Glomerular visceral epithelial cell (primary cell): ENCODE data around the gene PBXIP1.
A peak's percentile ranks its signal among the peaks of the same experiment; 100 is the strongest.
"Not testable (repeated sequence)": the region's sequence is repeated elsewhere in the genome, so short reads cannot be mapped to it uniquely, and the experiment has no call there.

Experiments used
- DNase-seq: peaks from one replicate; pipeline ENCODE4 v3.0.0-alpha.2; 2016; ENCODE audit errors: extremely low spot score

Gene PBXIP1

DNA sequence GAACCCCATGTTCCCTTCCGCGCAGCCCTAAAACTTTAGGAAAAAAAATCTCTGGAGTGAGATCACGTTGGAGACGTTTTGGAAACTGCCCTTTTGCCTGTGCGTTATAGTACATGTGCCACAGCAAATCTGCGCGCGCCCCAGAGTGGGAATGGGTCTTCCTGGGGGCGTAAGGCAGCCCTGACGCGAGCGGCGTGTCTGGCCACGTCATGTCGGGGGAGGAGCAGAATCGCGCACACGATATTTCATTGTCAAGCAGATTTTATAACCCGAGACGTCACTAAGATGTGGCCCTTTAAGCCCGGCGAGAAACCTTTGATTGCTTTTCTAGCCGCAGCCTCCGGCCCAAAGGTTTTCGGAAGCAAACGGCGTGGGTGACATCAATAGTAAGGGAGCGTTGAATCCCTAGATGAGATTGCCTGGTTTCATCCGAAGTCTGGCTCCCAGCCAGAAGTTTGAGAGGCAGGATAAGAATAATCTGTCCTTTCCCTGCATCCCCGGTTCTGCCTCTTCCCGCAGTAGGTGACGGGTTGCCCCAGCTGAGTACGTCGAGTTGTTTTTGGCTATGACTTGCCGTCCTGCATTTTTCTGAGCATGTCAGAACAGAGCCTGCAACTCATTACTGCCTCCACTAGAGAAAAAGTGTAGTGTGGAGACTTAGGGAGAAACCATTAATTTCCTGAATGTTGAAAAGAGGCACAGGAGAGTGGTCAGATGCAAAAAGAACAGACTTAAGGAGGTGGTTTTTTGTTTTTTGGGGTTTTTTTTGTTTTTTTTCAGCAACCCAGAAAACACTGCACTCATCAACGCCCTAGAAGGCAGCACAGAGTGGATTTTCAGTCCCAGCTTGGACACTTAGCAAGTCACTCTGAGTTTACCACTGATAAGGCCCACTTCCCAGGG is 18.6 kb downstream of the PBXIP1 start:
- peak; percentile 90 for DNase-seq

GRCh38 chr1:154936555-154937084 is 19.3 kb downstream of the PBXIP1 start, which contains the start of gene PMVK:
TSS of gene PMVK (minus strand) at chr1:154936719. CDS start at chr1:154936685, 34 bp downstream.
- DNase-seq, result peak; percentile 94

DNA sequence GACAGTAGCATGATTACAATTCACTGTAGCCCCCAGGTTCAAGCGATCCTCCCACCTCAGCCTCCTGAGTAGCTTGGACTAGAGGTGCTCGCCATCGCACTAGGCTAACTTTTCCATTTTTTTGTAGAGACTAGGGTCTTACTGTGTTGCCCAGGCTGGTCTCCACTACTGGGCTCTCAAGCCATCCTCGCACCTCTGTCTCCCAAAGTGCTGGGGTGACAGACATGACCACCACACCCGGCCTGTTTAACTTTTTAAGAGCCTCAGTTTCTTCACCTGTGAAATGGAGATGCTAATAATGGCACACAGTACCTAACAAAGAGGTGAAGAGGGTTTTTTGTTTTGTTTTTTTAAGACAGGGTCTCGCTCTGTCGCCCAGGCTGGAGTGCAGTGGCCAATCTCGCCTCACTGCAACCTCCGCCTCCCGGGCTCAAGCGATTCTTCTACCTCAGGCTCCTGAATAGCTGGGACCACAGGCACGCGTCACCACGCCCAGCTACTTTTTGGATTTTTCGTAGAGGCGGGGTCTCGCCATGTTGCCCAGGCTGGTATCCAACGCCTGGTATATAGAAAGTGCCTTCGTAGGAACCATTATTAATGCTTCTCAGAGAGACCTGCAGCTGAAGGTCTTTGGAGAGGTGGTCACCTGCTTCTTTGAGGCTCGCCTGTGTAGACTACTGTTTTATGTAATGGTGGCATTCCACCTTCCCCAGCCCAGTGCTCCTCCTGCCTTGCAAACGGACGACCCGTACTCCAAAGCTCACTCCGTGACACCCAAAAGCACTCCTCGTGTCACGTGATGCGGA is 19.9 kb downstream of the PBXIP1 start:
- DNase-seq, result no peak

DNA sequence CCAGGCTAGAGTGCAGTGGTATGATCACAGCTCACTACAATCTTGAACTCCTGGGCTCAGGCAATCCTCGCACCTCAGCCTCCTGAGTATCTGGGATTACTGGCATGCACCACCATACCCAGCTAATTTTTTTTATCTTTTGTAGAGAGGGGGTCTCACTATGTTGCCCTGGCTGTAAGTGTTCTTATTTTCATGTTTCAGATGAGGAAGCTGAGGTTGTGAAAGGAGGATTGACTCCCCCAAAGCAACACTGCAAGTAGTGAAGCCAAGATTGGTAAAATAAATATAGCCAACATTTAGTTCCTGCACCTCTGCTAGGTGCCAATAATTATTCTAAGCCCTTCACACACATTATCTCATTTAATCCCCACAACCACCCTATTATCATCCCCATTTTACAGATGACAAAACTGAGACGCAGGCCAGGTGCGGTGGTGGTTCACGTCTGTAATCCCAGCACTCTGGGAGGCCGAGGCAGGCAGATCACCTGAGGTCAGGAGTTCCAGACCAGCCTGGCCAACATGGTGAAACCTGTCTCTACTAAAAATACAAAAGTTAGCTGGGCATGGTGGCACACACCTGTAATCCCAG is 21.4 kb downstream of the PBXIP1 start:
- DNase-seq, result no peak

- peak; percentile 31 for DNase-seq
Observed at GRCh38 chr1:154931940-154932487, 23.9 kb downstream of the PBXIP1 start.

GRCh38 chr1:154926201-154926600 is 29.7 kb downstream of the PBXIP1 start:
- no peak for DNase-seq

DNA sequence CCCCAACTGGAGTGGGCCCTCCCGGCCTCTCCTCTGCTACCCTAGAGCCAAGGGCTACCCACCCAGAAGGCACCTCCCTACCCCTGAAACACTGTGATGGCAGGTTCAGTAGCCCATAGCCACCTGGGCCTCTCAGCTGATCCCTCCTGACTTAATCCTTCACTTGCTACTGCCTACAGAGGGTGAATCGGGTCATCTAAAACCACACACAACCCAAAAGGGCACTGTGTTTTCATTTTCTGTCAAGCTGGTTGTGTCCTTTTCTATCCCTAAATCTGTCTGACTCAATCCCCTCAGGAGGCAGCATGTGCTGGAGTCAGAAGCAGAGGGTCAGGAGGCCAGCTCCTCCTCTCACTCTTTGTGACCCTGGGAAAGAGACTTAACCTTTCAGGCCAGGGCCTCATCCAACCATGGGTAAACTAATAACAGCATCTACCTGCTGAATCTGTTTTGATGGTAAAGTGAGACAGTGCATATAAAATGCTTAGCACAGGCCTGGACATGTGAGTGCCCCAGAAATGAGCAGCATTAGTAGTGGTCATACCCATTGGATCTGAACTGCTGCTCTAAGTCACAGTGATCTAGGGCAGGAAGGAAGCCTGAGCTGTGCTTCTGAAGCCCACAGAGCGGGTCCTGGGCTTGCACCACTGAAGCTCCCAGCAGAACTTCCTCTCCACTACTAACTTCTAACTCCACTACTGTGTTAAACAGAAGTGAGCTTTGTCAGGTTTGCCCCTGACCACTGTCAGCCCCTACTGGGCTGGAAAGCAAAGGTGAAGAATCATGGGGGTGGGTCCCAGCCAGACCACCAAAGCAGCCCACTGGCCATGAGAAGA is 30.3 kb downstream of the PBXIP1 start:
- no peak for DNase-seq

- no peak for DNase-seq
Observed at GRCh38 chr1:154923695-154924094, 32.2 kb downstream of the PBXIP1 start.

DNA sequence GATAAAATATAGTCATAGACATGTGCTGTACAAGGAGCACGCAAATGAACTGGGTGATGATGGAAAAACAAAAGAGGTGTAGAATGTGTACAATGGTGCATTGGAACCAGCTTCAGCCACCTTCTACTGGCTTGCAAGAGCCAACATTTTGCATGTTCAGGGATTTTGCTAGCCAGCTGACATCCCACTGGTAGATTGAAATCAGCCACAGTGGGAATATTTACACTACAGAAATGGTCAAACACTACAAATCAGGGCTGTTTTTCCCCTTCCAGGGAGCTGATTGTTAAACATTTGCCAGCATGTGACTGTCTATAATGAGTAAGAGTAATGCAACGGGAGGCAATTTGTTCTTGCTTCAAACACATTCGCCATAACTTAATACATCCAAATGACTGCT is 42.6 kb downstream of the PBXIP1 start:
- DNase-seq, result no peak

DNA sequence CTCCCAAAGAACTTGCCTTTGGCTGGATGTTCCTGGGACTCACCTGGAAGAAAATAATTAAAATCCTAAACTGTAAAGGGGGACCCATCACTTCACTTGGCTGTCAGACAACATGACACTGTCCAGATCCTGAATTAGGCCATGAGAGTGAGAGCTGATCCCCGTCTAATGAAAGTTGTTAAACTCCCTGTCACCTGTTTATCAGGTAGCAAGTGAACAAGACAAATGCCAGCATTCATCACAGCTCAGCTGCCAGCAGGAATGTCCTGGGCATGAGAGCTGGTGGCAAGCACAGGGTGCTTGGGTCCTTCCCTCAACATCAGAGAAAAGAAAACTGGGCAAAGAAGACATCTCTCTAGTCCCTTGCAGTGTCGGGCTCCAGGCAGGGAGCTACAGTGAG is 43.1 kb downstream of the PBXIP1 start:
- DNase-seq, result no peak

DNA sequence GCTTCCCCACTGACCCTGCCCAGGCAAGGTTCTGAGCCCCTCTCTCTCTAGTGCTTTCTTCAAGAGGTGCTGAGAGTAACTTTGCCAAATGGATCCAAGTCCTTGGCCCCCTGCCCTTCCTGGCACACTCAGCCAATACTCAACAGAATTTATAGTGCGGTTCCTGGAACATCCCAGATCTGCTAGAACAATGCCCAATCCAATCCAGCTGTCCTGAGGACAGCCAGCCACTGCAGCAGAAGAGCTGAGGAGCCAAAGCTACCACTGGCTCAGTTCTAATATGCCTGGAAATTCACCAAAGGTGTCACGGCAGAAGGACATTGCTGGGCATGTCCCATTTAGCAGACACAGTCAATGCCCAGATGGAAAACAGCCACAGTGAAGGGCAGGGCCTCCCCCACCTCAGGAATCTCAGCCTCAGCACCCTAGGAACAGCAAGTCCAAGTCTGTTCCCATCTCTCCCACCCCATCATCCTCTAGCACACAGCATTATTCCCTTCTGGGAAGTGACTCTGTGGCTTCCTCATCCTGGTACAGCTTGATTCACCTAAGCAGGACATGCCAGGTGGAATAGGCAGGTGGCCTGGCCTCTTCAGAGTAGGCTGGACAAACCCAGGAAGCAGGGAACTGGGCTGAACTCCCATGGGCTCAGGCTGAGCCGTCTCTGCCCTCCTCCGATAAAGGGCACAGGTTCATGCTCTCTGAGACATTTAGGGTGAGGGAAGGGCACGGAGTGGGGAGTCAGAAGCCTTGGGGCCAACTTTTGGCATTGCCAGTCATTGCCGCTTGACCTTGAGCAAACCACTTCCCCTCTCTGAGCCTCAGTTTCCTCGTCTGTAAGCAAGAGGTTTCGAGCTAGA is 44.0 kb downstream of the PBXIP1 start:
- no peak for DNase-seq

GRCh38 chr1:154910851-154911250 is 45.0 kb downstream of the PBXIP1 start:
- DNase-seq, result no peak

- DNase-seq, result no peak
Observed at GRCh38 chr1:154908937-154909336, 47.0 kb downstream of the PBXIP1 start.

GRCh38 chr1:154908129-154908528 is 47.8 kb downstream of the PBXIP1 start:
- not testable (repeated sequence) for DNase-seq

GRCh38 chr1:154906621-154907081 is 49.2 kb downstream of the PBXIP1 start:
- peak; percentile 30 for DNase-seq

- no peak for DNase-seq
Observed at GRCh38 chr1:154902938-154903566, 52.8 kb downstream of the PBXIP1 start.

GRCh38 chr1:154901591-154901990 is 54.3 kb downstream of the PBXIP1 start:
- no peak for DNase-seq

- DNase-seq, result no peak
Observed at GRCh38 chr1:154899041-154899440, 56.9 kb downstream of the PBXIP1 start.

- no peak for DNase-seq
Observed at GRCh38 chr1:154896771-154897286, 59.1 kb downstream of the PBXIP1 start.
